PFSK-1 (cell line): ENCODE data around the gene CDC7. TPM values are rescaled to one million over a fixed set of nuclear protein-coding genes. Genes with fewer than 3 reads are reported as not detected.

Experiments used
- FOXP2 ChIP-seq: optimal IDR thresholded peaks from 2 replicates; pipeline ENCODE3; 2011; ENCODE audit warnings: borderline replicate concordance, control low read depth, inconsistent platforms; ENCODE audit not compliant: insufficient read depth; ENCODE audit errors: extremely low read length, extremely low read depth
- POLR2AphosphoS5 ChIP-seq: IDR thresholded peaks from 2 replicates; pipeline ENCODE4 v1.6.1; 2012; ENCODE audit warnings: low read depth, mild to moderate bottlenecking, control low read depth, low read length, moderate library complexity
- REST ChIP-seq, 2 experiments: IDR thresholded peaks; 2 replicates each; pipeline versions ENCODE4 v1.6.1 to v1.8.0; 2011 to 2012; ENCODE audit warnings: low read depth in 2 of 2, low read length in 2 of 2, control low read depth in 1 of 2, inconsistent platforms in 1 of 2, mild to moderate bottlenecking in 1 of 2, moderate library complexity in 1 of 2; ENCODE audit not compliant: insufficient read depth in 1 of 2
- SIN3A ChIP-seq: IDR thresholded peaks from 2 replicates; pipeline ENCODE4 v1.6.1; 2012; ENCODE audit warnings: mild to moderate bottlenecking, low read length, moderate library complexity, borderline replicate concordance; ENCODE audit not compliant: insufficient read depth
- TAF1 ChIP-seq: IDR thresholded peaks from 2 replicates; pipeline ENCODE4 v1.6.1; 2012; ENCODE audit warnings: low read length, control low read depth, borderline replicate concordance; ENCODE audit not compliant: insufficient read depth
- polyA plus RNA-seq: library from polyadenylated mRNA; unstranded; fragments of >200 nt; gene quantifications from one replicate; pipeline ENCODE4 v1.2.1, GENCODE V29; 2012; ENCODE audit warnings: low read depth, missing spikeins; ENCODE audit not compliant: insufficient read length

Gene CDC7
- polyA plus RNA-seq = 6.4 TPM

GRCh38 chr1:91500756-91501522 is at the start of gene CDC7:
Gene CDC7 (plus strand): TSS chr1:91500851. CDS start chr1:91501717, 866 bp downstream.
- TF ChIP-seq TAF1 (peak; percentile 47; the same call in 1 of the 2 replicates), POLR2AphosphoS5 (peak; percentile 84), REST (IDR thresholded peaks at IDR 0.05; ENCODE audit: insufficient read depth in 1 of 2, low read depth in 2 of 2, low read length in 2 of 2) (peak in 1 of 2 experiments; percentile 42; a peak in 1 of 4 replicates), FOXP2 (no peak), SIN3A (peak; percentile 93)

DNA sequence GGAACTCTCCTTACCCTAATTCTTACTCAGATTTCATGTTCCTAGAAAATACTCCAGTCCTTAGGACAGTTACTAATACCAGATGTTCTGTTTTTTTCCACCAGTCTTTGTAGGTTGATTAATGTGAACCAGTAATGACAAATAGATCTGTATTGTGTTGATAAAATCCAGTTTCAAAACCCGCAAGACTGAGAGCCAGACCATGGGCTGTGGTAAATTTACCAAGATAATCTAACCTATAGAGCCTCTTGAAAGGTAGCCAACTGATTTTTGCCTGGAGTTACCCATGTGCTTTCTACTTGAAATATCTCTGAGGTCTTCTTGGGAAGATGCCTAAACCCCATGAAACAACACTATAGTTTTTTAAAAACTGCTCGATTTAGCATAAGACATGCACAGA is 46.5 kb upstream of the CDC7 start:
- TF ChIP-seq FOXP2 = no peak
- no peak for TF ChIP-seq TAF1

GRCh38 chr1:91455334-91455733 is 45.3 kb upstream of the CDC7 start:
- TF ChIP-seq REST (IDR thresholded peaks at IDR 0.05; ENCODE audit: insufficient read depth in 1 of 2, low read depth in 2 of 2, low read length in 2 of 2) (no peak), TAF1 (no peak), POLR2AphosphoS5 (no peak), SIN3A (no peak), FOXP2 (no peak)

GRCh38 chr1:91455896-91456295 is 44.8 kb upstream of the CDC7 start:
- TF ChIP-seq SIN3A (no peak), REST (IDR thresholded peaks at IDR 0.05; ENCODE audit: insufficient read depth in 1 of 2, low read depth in 2 of 2, low read length in 2 of 2) (no peak), POLR2AphosphoS5 (no peak), FOXP2 (no peak), TAF1 (no peak)

DNA sequence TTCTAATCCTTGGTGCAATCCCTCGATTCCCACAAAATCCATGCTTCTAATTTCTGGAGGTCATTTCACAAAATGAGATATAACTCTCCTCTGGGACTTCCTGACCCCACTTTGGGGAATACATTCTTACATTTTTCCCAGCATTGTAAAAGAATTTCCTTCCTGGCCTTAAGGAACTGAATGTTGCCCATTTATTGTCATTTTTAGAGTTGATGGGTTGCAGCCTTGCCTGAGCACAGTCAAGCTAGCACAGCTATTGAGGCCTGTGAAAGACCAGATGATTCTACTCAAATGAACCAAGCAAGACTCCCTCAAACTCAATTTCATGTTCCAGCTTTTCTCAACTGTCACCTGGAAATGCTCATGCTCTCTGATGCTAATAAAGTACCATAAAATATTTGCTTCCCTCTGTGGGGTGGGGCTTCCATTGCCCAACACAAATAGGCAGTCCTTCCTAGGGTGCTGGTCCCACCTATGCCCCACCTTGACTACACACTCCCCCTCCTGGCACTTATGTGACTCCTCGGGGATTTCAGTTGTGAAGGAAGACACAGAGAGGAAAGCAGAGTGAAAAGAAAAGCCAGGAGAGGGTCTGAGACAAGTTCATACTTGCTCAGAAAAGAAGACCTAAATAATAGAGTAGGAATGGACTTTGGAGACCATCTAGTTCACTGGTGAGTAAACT is 24.0 kb upstream of the CDC7 start:
- TF ChIP-seq TAF1 (no peak), REST (IDR thresholded peaks at IDR 0.05; ENCODE audit: insufficient read depth in 1 of 2, low read depth in 2 of 2, low read length in 2 of 2) (no peak), POLR2AphosphoS5 (no peak), FOXP2 (no peak), SIN3A (no peak)
